Stimulated activated CD4-positive, alpha-beta T cell treated with anti-CD3 and anti-CD28 coated beads, Interleukin-4, amount 100 ng/mL, for 1 hour (primary cell): Measurements from ENCODE around the gene STING1.
"Not testable (repeated sequence)": the region's sequence is repeated elsewhere in the genome, so short reads cannot be mapped to it uniquely, and the experiment has no call there.

ENCODE experiments used
- DNase-seq: peaks from one replicate; pipeline ENCODE4 v3.0.0-alpha.2; 2020

Gene STING1

DNA sequence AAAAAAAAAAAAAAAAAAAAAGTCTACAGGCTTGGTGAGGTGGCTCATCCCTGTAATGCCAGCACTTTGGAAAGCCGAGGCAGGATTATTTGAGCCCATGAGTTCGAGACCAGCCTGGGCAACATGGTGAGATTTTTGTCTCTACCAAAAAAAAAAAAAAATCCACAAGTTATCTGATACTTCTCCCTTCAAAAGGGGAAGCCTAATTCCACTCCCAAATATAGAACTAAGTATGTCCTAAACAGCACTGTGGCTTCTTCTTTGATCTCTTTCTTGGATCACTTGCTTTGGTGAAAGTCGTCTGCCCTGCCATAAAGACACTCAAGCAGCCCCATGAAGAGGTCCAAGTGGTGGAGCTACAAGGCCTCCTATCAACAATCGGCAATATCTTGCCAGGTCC lies 18.8 kb upstream of the STING1 start:
- no peak for DNase-seq

GRCh38 chr5:139495638-139496435 lies 13.3 kb upstream of the STING1 start:
- no peak for DNase-seq

DNA sequence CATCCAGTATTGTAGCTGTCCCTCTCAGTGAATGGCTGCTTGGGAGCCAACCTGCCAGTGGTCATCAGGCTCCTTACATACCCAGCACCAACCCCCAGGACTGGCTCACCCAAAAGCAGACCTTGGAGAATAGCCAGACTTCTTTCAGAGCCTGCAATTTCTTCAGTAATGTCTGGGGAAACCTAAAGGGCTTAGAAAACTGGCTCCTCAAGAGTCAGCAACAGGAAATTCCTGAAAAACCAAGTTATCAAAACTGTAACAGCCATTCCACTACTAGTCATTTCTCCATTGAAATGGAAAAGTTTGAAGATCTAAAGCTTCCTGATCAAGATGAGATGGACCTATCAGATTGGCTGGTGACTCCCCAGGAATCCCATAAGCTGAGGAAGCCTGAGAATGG lies 12.3 kb upstream of the STING1 start:
- DNase-seq = no peak

GRCh38 chr5:139494256-139494655 lies 11.7 kb upstream of the STING1 start:
- no peak for DNase-seq

DNA sequence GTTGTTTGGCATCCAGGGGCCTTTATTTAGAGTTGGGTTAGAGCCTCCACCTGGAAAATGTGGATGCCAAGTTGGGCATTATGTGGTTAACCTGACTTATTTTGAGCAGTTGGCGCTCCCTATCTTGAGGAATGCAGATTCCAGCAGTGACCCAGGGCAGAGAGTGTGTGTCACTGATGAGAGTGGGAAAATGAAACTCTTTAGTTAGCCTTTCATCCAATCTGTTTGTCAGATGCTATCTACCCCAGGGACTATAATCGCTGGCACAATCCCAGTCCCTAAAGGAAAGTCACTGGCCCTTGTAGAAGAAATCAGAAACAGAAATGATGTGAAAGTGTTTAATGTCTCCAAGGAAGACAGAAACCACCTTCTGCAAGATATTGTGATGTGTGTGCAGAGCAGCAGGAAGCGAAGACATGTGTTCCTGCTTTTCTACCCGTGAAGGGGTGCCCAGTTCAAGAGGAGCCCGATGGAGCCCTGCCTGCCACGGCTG lies 10.2 kb upstream of the STING1 start:
- DNase-seq = no peak

GRCh38 chr5:139488260-139488659 lies 5.7 kb upstream of the STING1 start:
- no peak for DNase-seq

DNA sequence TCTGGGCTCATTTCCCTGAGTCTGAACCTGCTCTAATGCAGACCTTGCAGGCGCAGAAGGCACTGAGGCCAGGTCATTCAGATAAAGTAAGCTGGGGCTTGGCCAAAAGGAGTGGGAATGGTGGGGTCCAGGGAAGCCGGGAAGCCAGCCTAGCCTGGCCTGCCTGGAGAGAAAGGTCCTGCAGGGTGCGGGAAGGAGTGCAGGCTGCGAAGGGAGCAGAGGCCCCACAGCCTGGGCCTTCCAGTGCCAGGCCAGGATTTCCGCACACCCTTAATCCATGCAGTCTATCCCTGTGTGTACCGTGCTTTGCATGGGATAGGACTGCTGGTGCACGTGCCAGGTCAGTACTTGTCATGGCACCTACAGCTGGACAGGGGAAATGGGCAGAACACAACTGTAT lies 3.6 kb upstream of the STING1 start:
- no peak for DNase-seq

DNA sequence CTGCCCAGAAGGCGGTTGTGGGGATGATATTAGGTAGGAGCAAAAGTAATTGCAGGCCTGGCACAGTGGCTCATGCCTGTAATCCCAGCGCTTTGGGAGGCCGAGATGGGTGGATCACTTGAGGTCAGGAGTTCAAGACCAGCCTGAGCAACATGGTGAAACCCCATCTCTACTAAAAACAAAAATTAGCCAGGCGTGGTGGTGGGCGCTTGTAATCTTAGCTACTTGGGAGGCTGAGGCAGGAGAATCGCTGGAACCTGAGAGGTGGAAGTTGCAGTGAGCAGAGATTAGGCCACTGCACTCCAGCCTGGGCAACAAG lies 291 bp upstream of the STING1 start:
- DNase-seq = not testable (repeated sequence)

- no peak for DNase-seq
Measured at GRCh38 chr5:139481580-139482049, 943 bp downstream of the STING1 start.

GRCh38 chr5:139481122-139481533 lies 1.4 kb downstream of the STING1 start:
- peak; percentile 50 for DNase-seq

- DNase-seq = not testable (repeated sequence)
Measured at GRCh38 chr5:139479729-139480128, 2.8 kb downstream of the STING1 start.

GRCh38 chr5:139478657-139479423 lies 3.7 kb downstream of the STING1 start:
- not testable (repeated sequence) for DNase-seq

- DNase-seq = no peak
Measured at GRCh38 chr5:139475865-139476617, 6.5 kb downstream of the STING1 start.

DNA sequence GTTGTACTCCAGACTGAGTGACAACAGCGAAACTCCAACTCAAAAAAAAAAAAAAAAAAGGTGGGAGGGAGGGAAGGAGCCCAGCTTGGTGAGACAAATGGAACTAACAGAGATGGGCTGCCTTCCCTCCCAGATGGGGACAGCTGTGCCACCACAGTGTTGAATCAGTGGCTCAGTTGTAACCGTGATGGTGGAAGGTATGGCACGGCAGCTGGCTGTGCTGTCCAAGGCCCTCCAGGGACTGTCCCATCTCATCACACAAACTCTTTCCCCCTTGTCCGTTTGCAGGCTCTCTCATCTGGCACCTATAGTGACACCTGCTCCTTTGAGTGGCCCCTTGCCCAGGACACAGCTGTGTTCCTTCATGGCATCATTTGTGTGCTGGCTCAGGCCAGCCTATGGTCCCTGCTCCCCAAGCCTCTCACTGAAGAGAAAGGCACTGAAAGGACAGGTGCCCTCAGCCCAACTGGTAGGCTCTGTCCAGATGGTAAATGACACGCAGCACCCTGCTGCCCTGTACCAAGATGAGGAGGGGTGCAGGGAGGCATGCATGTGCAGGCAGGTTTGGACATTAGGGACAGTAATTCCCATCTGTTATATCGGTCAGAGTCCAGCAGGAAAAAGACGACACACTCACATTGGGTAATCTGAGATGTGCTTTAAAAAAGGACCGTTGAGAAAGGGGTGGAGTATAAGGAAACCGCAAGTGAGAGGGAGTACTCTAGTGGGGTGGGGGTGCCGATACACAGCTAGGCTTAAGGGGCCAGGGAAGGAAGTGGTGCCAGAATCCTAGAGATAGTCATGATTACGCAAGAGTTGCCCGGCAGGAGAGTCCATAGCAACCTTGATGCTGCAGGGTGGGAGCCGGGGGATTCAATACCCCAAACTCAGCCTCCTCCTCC lies 7.4 kb downstream of the STING1 start:
- no peak for DNase-seq

- no peak for DNase-seq
Measured at GRCh38 chr5:139473565-139473964, 9.0 kb downstream of the STING1 start.

DNA sequence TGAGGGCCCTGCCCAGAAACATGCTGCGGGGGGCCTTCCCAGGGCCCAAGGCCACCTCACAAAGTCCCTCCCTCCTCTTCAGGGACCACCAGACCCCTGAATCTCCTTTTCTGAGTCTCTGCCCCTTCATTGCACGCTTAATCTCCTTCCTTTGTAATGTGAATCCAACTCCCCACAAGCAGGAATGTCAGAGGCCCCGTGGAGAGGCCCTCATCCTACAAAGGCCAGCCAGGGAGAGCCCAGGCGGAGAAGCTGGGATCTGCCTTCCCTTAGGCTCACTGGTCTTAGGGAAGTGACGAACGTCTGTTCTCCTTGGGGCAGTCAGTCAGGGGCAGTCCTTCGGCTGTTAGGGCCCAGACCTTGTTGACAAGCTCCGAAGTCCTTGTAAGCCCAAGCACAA lies 9.5 kb downstream of the STING1 start:
- no peak for DNase-seq

DNA sequence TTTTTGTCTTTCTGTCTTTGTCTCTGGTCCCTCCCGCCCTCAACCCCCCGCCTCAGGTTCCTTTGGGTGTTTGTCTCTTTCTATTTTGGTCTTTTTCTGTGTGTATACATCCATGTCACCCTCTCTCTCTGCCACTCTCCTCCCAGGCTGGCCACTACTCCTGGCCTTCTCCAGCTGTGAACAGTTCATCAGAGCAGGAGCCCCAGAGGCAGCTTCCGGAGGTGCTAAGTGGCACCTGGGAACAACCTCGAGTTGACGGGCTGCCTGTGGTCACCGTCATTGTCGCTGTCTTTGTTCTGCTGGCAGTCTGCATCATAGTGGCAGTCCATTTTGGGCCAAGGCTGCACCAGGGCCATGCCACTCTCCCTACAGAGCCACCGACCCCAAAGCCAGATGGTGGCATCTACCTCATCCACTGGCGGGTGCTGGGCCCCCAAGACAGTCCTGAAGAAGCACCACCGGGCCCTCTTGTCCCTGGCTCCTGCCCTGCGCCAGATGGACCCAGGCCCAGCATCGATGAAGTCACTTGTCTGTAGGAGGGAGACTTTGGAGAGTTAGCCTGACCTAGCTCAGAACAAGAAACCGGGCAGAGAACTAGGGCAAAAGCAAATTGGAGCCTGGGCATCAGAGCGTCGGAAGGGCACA lies 10.1 kb downstream of the STING1 start:
- DNase-seq = no peak

GRCh38 chr5:139470821-139471300 lies 11.7 kb downstream of the STING1 start, which contains the start of gene SMIM33:
Gene SMIM33 (plus strand): TSS chr5:139471004. CDS start chr5:139471122, 118 bp downstream.
- peak; percentile 40 for DNase-seq

GRCh38 chr5:139468421-139468931 lies 14.1 kb downstream of the STING1 start:
- DNase-seq = no peak

- no peak for DNase-seq
Measured at GRCh38 chr5:139462586-139463276, 19.8 kb downstream of the STING1 start, which contains the start of gene ECSCR. Gene ECSCR (minus strand): TSS chr5:139462743. CDS start chr5:139462670, 73 bp downstream.
